Heart right ventricle (tissue), 16 donors: ENCODE results near the gene EXTL2. TPM values are rescaled to one million over a fixed set of nuclear protein-coding genes. Genes with fewer than 3 reads are reported as not detected.

Source experiments
- ATAC-seq, 8 donors: fragments of 200-7000 bp; cut with Tn5 transposase; one replicate each; pipeline ENCODE4 v1.9.1; 2020; ENCODE audit warnings: mild to moderate bottlenecking in 8 of 8, moderate library complexity in 8 of 8, moderate number of reproducible peaks in 1 of 8
- DNase-seq, 2 donors: peaks; one replicate each; pipeline ENCODE4 v3.0.0-alpha.2; 2020
- H3K27ac ChIP-seq, 10 donors: fragments of 200-600 bp; sonication (generic) in 2 of 10; one replicate each; pipeline versions ENCODE4 v1.5.0 to v1.8.0; 2020 to 2022; ENCODE audit warnings: mild to moderate bottlenecking in 3 of 10
- H3K27me3 ChIP-seq, 7 donors: fragments of 200-600 bp; one replicate each; pipeline ENCODE4 v1.8.0; 2021 to 2022; ENCODE audit warnings: mild to moderate bottlenecking in 2 of 7
- H3K36me3 ChIP-seq, 9 donors: fragments of 200-600 bp; sonication (generic) in 1 of 9; one replicate each; pipeline versions ENCODE4 v1.5.0 to v1.8.0; 2020 to 2022; ENCODE audit warnings: mild to moderate bottlenecking in 2 of 9
- H3K4me1 ChIP-seq, 9 donors: fragments of 200-600 bp; sonication (generic) in 1 of 9; one replicate each; pipeline versions ENCODE4 v1.5.0 to v1.8.0; 2020 to 2022; ENCODE audit warnings: mild to moderate bottlenecking in 4 of 9
- H3K4me3 ChIP-seq, 10 donors: fragments of 200-600 bp; sonication (generic) in 2 of 10; one replicate each; pipeline versions ENCODE4 v1.5.0 to v1.8.0; 2020 to 2022; ENCODE audit warnings: mild to moderate bottlenecking in 7 of 10, moderate library complexity in 2 of 10
- H3K9me3 ChIP-seq, 11 donors: fragments of 200-600 bp in 10 of 11; sonication (generic) in 2 of 11; one replicate each; pipeline versions ENCODE4 v1.5.0 to v1.8.0; 2013 to 2022; ENCODE audit warnings: mild to moderate bottlenecking in 2 of 11, control low read depth in 1 of 11, moderate library complexity in 1 of 11
- WGBS, 2 donors: extraction: QIAGEN DNeasy Blood & Tissue Kit; methylation state at CpG; one replicate each; pipeline ENCODE4 v1.1.7; 2013; ENCODE audit warnings: inconsistent platforms in 1 of 2; 5-methylcytosine and 5-hydroxymethylcytosine counted together
- intact Hi-C, 10 donors: fragments of 100-400 bp; cut with DNase I; formaldehyde crosslinking; loops; one replicate each; pipeline versions ENCODE4 v1.11.1 to v1.14.2; 2022
- polyA plus RNA-seq, 2 donors: library from polyadenylated mRNA; stranded (reverse); fragments of 200-250 nt; gene quantifications; one replicate each; pipeline ENCODE4 v1.2.3, GENCODE V29; 2013
- total RNA-seq, 10 donors: library from RNA; stranded (reverse); fragmentation: NEBNext Ultra II Directional in 3 of 10; extraction: Animal tissue kit (Norgen Biotek cat#: 25700) in 3 of 10; gene quantifications; one replicate each; pipeline versions ENCODE4 v1.2.1 to v1.2.4, GENCODE V29; 2021 to 2023
- TF ChIP-seq, protein P1 (sequence below), 9 donors: fragments of 200-600 bp; sonication (generic) in 2 of 9; IDR thresholded peaks; one replicate each; pipeline versions ENCODE4 v1.5.0 to v1.8.0; 2021 to 2022; ENCODE audit warnings: antibody characterized with exemption in 9 of 9, mild to moderate bottlenecking in 5 of 9, moderate library complexity in 1 of 9
- donor health status: Arrhythmogenic right ventricular cardiomyopathy.
- donor health status: ischemic (EF 13 %, LVEDD 7.1; RV severe dilation, severe dysfunction).
- donor health status: healthy with polysubstance abuse.
- donor health status: DM: no; HTN: yes; CAD: no.
- donor health status: DM: no; HTN: no; CAD: no.
- donor health status: ischemic (EF 25% LVEDD 6.9; RV normal size, moderate dysfunction).
- donor health status: ischemic (EF 25% LVEDD 5.7; RV mildly dilated, moderate dysfunction).
- donor health status: healthy.
- donor health status: DM: yes; HTN: yes; CAD: no.
- donor health status: Ischemic cardiomyopathy.
- donor health status: ischemic (EF 35%, LVEDD 5.7; RV mildly dilated, moderate dysfunction).
- donor health status: nonischemic (EF 11% LVEDD 7.7; RV severe dilation, severe dysfunction).
- donor health status: DM: yes; HTN: yes; CAD: no.
- donor health status: PGD.
- donor health status: ischemic (EF 29% LVEDD 5.4; RV normal size, mild dysfunction).
- donor health status: nonischemic (EF 23%, LVEDD 6.1; RV moderate dilation, normal function).

Gene EXTL2
- total and polyA plus RNA-seq, 12 donors: 5.0 to 12.0 (median 8.2) TPM

DNA sequence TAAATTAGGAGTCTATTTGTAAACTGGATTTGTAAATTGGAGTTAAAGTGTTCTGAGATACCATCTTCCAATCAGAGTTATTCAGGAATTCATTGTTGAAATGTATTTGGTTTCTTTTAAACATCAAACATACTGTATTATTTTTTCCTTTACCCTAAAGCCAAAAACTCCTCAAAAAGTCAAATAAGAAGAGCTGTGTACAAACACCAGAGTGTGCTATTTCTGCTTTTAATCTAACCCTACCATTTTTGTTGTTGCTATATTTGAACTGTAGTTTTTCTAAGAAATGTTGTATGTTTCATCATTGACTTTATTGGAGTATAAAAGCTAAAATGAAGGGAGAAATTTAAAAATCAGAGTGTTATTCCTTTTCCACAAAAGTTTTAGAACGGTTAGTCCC lies 37.1 kb upstream of the EXTL2 start:
- ATAC-seq (no peak), DNase-seq (no peak)
- no peak overlapping the region for H3K4me3 ChIP-seq
- 93 to 98% methylated on average over 1 of the region's 1 CpG for WGBS, 2 donors
- peaks cover 0 to 6% (median 0%) of the 10 kb centered on the region in 11 donors for H3K9me3 ChIP-seq
- TF ChIP-seq, protein P1, sequence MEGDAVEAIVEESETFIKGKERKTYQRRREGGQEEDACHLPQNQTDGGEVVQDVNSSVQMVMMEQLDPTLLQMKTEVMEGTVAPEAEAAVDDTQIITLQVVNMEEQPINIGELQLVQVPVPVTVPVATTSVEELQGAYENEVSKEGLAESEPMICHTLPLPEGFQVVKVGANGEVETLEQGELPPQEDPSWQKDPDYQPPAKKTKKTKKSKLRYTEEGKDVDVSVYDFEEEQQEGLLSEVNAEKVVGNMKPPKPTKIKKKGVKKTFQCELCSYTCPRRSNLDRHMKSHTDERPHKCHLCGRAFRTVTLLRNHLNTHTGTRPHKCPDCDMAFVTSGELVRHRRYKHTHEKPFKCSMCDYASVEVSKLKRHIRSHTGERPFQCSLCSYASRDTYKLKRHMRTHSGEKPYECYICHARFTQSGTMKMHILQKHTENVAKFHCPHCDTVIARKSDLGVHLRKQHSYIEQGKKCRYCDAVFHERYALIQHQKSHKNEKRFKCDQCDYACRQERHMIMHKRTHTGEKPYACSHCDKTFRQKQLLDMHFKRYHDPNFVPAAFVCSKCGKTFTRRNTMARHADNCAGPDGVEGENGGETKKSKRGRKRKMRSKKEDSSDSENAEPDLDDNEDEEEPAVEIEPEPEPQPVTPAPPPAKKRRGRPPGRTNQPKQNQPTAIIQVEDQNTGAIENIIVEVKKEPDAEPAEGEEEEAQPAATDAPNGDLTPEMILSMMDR (IDR thresholded peaks at IDR 0.05): peak in 5 of 9 donors; percentile 7 to 28 (median 17)
- no peaks in the 10 kb centered on the region for H3K27me3 ChIP-seq
- H3K4me1 ChIP-seq: peaks cover 0 to 18% (median 0%) of the 10 kb centered on the region in 9 donors
- H3K36me3 ChIP-seq: peaks cover 0 to 55% (median 0%) of the 10 kb centered on the region in 9 donors
- intact Hi-C loops: loop anchor here in 1 of 10 donors (5.0 kb wide), 1 partner anchor 96 kb away; the partner anchor contains the start of gene DPH5
- peak overlapping the region in 1 of 10 donors; percentile 3 for H3K27ac ChIP-seq

DNA sequence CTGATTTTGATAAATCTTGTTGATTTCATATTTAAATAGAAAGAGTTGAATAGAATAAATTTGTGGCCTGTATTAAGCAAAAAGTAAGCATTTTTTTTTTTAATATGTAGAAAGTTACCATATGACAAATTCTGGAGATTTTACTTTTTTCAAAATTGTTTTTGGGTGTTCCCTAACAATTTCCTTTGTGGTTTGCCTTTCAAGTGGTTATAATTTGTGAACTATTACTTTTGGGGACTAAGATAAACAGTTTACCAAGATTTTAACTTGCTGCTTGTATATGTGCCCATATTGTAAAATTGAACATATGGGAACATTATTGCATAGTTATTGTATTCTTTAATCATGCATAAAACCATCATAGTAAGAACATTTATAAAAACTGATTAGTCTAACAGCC lies 35.9 kb upstream of the EXTL2 start:
- Histone ChIP-seq H3K4me1 (peaks cover 0 to 18% (median 0%) of the 10 kb centered on the region in 9 donors), H3K27me3 (no peaks in the 10 kb centered on the region), H3K27ac (peak overlapping the region in 1 of 10 donors; percentile 3), H3K9me3 (peaks cover 0 to 6% (median 0%) of the 10 kb centered on the region in 11 donors), H3K4me3 (no peak overlapping the region), H3K36me3 (peaks cover 0 to 58% (median 0%) of the 10 kb centered on the region in 9 donors)
- ATAC-seq (no peak), DNase-seq (no peak)
- TF ChIP-seq, protein P1 (IDR thresholded peaks at IDR 0.05): no peak
- intact Hi-C loops: loop anchor here in 1 of 10 donors (5.0 kb wide), 1 partner anchor 97 kb away; the partner anchor contains the start of gene DPH5

DNA sequence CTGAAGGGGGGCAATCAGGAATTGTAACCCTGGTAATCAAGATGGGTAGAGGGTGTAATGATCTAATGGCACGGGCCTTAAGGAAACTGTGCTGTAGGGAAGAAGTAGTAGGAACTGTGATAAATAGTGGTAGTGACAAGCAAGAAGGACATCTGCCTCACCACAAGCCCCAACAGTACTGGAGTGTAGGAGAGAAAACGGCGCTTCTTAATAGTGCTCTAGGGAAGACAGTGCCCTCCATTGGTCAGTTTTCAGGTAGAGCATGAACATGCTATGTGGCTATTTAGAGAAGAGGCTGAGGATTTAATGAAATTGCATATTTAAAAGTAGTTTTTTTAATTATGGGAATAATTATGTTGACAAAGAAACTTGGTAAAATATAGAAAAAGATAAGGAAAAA lies 33.5 kb upstream of the EXTL2 start:
- intact Hi-C loops: loop anchor here in 6 of 10 donors (5.0 to 10.0 kb wide), 5 partner anchors 97 to 427 kb away; partner anchors contain the start of genes DPH5 (in 1 of the 6) and S1PR1 (in 1 of the 6)
- peak overlapping the region in 1 of 10 donors; percentile 66 for H3K27ac ChIP-seq
- DNase-seq (no peak), ATAC-seq (no peak)
- H3K4me1 ChIP-seq: peaks cover 0 to 14% (median 0%) of the 10 kb centered on the region in 9 donors
- no peaks in the 10 kb centered on the region for H3K9me3 ChIP-seq
- 86 to 88% methylated on average over 3 of the region's 3 CpGs for whole genome bisulfite sequencing, 2 donors
- H3K36me3 ChIP-seq: peaks cover 0 to 65% (median 4%) of the 10 kb centered on the region in 9 donors
- no peaks in the 10 kb centered on the region for H3K27me3 ChIP-seq
- TF ChIP-seq, protein P1 (IDR thresholded peaks at IDR 0.05): peak in 3 of 9 donors; percentile 4 to 17 (median 10)
- H3K4me3 ChIP-seq: no peak overlapping the region

DNA sequence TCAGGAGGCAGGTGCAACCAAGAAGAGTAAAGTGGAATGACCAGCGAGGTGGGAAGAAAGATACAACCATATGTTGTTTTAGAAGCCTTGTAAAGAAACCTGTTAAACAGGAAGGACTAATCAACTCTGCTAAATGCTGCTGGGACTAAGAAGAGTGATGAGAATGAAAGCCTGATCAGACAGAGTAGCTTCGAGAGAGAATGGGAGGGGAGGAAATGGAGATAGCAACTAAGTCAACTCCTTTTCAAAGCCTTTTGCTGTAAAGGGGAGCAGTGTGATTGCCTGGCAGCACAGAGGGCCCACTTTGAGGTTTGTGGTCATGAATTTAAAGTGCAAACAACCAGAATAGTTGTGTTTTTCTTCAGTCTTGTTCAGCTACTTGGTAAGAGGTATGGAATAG lies 32.6 kb upstream of the EXTL2 start:
- no peaks in the 10 kb centered on the region for H3K9me3 ChIP-seq
- TF ChIP-seq, protein P1 (IDR thresholded peaks at IDR 0.05): no peak
- intact Hi-C loops: loop anchor here in 6 of 10 donors (5.0 to 10.0 kb wide), 5 partner anchors 98 to 428 kb away; partner anchors contain the start of genes DPH5 (in 1 of the 6) and S1PR1 (in 1 of the 6)
- peak overlapping the region in 1 of 10 donors; percentile 66 for H3K27ac ChIP-seq
- peak in 1 of 8 donors; percentile 38 for ATAC-seq
- H3K4me1 ChIP-seq: peaks cover 0 to 14% (median 0%) of the 10 kb centered on the region in 9 donors
- 66 to 68% methylated on average over 2 of the region's 2 CpGs for WGBS, 2 donors
- H3K36me3 ChIP-seq: peaks cover 0 to 62% (median 4%) of the 10 kb centered on the region in 9 donors
- H3K27me3 ChIP-seq: no peaks in the 10 kb centered on the region
- H3K4me3 ChIP-seq: no peak overlapping the region
- no peak for DNase-seq
